Measurements from ENCODE around the gene ITPK1. TPM values are rescaled to one million over a fixed set of nuclear protein-coding genes. Genes with fewer than 3 reads are reported as not detected.

Gene ITPK1
- total RNA-seq, 1 experiment from 2014 or later = 133 TPM

DNA sequence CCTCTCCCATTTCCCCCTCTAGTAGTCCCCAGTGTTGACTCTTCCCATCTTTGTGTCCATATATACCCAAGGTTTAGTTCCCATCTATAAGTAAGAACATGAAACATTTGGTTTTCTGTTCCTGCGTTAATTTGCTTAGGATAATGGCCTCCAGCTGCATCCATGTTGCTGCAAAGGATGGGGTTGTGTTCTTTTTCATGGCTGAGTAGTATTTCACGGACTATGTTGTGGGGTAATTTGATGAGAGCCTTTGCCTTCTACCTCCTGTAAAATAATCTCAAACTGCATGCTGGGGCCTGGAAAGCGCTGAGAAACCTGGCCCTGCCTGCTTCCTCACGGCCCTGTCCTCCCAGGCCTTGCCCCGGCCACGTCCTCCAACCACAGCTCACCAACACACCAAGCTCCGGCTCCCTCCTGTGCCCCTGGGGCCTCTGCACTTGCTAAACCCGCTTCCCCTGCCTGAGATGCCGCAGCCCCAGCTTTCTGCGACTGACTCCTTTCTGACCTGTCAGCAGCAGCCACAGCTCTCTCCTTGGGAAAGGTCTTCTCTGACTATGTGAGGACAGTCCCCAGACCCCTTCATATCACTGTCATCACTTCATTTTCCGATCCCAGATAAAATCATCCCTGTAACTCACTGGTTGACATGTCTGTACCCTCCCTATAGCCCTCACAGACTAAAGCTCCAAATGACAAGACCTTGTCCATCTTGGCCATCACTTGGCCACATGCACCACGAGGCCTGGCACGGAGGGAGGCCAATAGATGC lies 19.8 kb downstream of the ITPK1 start:
- H3K4me3 Mint-ChIP-seq (ENCODE audit: unreplicated experiment) = no peak overlapping the region
- no TSS peak for BruUV-seq (replicated peaks)
- ChIA-PET CTCF (interaction anchor here (1.2 to 1.7 kb wide), 3 partner anchors 9 to 124 kb away, joined by 3 to 6 read pairs (median 3); no protein-coding TSS in a partner anchor), POLR2A (interaction anchor here (0.6 kb wide), 1 partner anchor 234 kb away, joined by 3 read pairs; no protein-coding TSS in a partner anchor)
- H3K27me3 Mint-ChIP-seq (ENCODE audit: insufficient read depth, unreplicated experiment) = no peaks in the 10 kb centered on the region
- TF ChIP-seq, protein P1, sequence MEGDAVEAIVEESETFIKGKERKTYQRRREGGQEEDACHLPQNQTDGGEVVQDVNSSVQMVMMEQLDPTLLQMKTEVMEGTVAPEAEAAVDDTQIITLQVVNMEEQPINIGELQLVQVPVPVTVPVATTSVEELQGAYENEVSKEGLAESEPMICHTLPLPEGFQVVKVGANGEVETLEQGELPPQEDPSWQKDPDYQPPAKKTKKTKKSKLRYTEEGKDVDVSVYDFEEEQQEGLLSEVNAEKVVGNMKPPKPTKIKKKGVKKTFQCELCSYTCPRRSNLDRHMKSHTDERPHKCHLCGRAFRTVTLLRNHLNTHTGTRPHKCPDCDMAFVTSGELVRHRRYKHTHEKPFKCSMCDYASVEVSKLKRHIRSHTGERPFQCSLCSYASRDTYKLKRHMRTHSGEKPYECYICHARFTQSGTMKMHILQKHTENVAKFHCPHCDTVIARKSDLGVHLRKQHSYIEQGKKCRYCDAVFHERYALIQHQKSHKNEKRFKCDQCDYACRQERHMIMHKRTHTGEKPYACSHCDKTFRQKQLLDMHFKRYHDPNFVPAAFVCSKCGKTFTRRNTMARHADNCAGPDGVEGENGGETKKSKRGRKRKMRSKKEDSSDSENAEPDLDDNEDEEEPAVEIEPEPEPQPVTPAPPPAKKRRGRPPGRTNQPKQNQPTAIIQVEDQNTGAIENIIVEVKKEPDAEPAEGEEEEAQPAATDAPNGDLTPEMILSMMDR (IDR thresholded peaks at IDR 0.05; ENCODE audit: unreplicated experiment) = no peak
- no peak overlapping the region for H3K27ac Mint-ChIP-seq (ENCODE audit: low read depth, unreplicated experiment)
- no peaks in the 10 kb centered on the region for H3K9me3 Mint-ChIP-seq (ENCODE audit: unreplicated experiment)
- no peak for DNase-seq (ENCODE audit: unreplicated experiment)
- peaks cover 29% of the 10 kb centered on the region for H3K4me1 Mint-ChIP-seq (ENCODE audit: insufficient read depth, unreplicated experiment)
- intact Hi-C loops (cut with micrococcal nuclease) = no loop called here
- peaks cover 18% of the 10 kb centered on the region for H3K36me3 Mint-ChIP-seq (ENCODE audit: insufficient read depth, unreplicated experiment)

DNA sequence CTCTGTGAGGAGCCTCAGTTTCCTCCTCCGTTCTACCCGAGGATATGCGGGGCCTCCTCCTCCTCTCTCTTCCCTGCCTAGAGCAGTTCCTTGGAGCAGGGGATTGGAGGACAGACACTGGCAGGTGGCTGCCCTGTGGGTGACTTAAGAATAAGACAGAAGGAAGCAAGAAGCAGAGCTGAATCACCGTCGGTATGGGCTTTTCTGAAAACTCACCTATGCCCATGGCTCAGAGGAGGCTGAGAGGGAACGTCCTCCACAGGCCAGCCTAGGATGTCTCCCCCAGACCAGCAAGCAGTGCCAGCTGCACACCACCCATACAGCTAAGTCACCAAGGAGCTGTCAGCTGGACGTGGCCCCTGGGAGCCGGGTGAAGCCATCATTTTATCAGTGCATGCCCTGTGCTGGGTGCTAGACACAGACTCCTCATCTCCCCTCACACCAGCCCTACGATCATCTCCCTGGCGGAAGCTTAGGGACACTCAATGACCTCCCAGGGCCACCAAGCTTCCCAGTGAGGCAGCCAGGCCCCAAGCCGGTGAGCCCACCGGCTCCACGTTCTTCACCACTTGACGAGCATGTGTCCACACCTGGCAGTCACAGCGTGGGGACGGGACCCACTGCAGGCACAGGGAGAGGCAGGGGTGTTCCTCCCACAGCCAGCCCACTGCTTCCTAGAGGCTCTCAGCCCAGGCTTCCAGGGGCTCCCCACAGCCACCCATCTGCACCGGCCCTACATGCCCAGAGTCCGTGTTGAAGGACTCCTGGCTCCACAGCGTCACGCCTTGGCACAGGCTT lies 21.4 kb downstream of the ITPK1 start:
- no peaks in the 10 kb centered on the region for H3K9me3 Mint-ChIP-seq (ENCODE audit: unreplicated experiment)
- no peak overlapping the region for H3K27ac Mint-ChIP-seq (ENCODE audit: low read depth, unreplicated experiment)
- H3K36me3 Mint-ChIP-seq (ENCODE audit: insufficient read depth, unreplicated experiment) = peaks cover 18% of the 10 kb centered on the region
- peaks cover 34% of the 10 kb centered on the region for H3K4me1 Mint-ChIP-seq (ENCODE audit: insufficient read depth, unreplicated experiment)
- no TSS peak for BruUV-seq (replicated peaks)
- H3K27me3 Mint-ChIP-seq (ENCODE audit: insufficient read depth, unreplicated experiment) = no peaks in the 10 kb centered on the region
- ChIA-PET CTCF (interaction anchor here (0.6 to 1.6 kb wide), 4 partner anchors 19 to 425 kb away, joined by 3 to 4 read pairs (median 4); no protein-coding TSS in a partner anchor), POLR2A (no interaction called here)
- no peak overlapping the region for H3K4me3 Mint-ChIP-seq (ENCODE audit: unreplicated experiment)
- intact Hi-C loops (cut with micrococcal nuclease) = no loop called here
- TF ChIP-seq, protein P1 (IDR thresholded peaks at IDR 0.05; ENCODE audit: unreplicated experiment) = no peak
- DNase-seq (ENCODE audit: unreplicated experiment) = no peak

DNA sequence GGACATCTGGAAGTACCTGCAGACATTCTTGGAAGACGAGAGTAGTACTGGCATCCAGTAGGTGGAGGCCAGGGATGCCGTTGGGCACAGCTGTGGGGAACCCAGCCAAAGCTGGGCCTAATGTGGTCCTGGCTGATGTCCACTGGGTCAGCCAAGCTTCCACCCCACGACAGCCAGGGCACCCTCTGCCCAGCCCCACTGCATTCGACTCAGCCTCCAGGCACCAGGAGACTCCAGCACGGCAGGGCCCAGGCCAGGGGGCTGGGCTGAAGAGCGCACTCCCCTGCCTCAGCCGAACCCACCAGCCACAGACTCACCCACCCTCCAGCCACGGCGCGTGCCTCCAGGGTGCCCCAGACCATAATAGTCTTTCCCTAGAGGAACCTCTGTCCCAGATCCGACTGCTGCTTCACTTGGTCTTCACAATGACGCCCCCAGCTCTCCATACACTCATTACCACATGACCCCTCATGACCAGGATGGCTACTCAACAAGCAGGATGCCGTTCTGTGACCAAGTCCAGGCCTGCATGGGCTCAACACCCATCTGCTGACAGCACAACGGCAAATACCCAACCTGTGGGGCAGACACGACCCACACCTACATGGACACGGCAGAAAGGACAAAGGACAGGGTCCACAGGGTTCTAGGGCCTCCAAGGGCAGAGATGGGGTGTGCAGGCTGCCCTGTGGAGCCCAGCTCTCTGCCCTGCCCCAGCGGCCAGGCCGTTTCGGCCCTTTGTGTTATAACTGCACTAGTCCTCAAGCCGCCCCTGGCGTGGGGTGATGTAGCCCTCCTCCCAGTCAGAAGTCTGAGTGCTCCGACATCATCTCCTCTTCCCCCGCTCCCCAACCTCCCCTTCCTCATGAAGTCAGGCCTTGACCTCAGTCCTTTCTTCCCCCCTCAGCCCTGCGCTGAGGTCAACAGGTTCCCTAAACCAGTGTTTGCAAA lies 22.8 kb downstream of the ITPK1 start:
- no TSS peak for BruUV-seq (replicated peaks)
- CTCF ChIA-PET = interaction anchor here (1.6 to 2.2 kb wide), 2 partner anchors 20 to 45 kb away, joined by 4 to 7 read pairs; no protein-coding TSS in a partner anchor
- Mint-ChIP-seq H3K4me3 (ENCODE audit: unreplicated experiment) (no peak overlapping the region), H3K4me1 (ENCODE audit: insufficient read depth, unreplicated experiment) (peaks cover 36% of the 10 kb centered on the region), H3K27me3 (ENCODE audit: insufficient read depth, unreplicated experiment) (no peaks in the 10 kb centered on the region), H3K9me3 (ENCODE audit: unreplicated experiment) (no peaks in the 10 kb centered on the region), H3K36me3 (ENCODE audit: insufficient read depth, unreplicated experiment) (peaks cover 18% of the 10 kb centered on the region), H3K27ac (ENCODE audit: low read depth, unreplicated experiment) (peak overlapping the region; percentile 16)
- no peak for DNase-seq (ENCODE audit: unreplicated experiment)
- intact Hi-C loops (cut with micrococcal nuclease) = no loop called here
- POLR2A ChIA-PET = no interaction called here
- TF ChIP-seq, protein P1 (IDR thresholded peaks at IDR 0.05; ENCODE audit: unreplicated experiment) = no peak

Measured in MCF 10A (cell line).